Neural cell (in vitro differentiated cells): Measurements from ENCODE around the gene MED27. TPM values are rescaled to one million over a fixed set of nuclear protein-coding genes. Genes with fewer than 3 reads are reported as not detected.

Source experiments
- H2AFZ ChIP-seq: fragments of 200-600, 300-800 bp; sonication (generic), shearing (Covaris generic); 2 replicates; pipeline ENCODE4 v1.6.0; 2014; ENCODE audit warnings: low read depth, mild to moderate bottlenecking, antibody characterized with exemption, low read length, moderate library complexity
- H3F3A ChIP-seq: fragments of 200-600 bp; shearing (Covaris generic); 2 replicates; pipeline ENCODE4 v1.6.1; 2016; ENCODE audit warnings: mild to moderate bottlenecking, moderate library complexity, mixed read lengths, antibody characterized with exemption, low read length; ENCODE audit not compliant: insufficient read depth, poor library complexity, severe bottlenecking
- H3K27ac ChIP-seq: fragments of 200-600, 300-800 bp; sonication (generic), shearing (Covaris generic); 2 replicates; pipeline ENCODE4 v1.5.1; 2014; ENCODE audit warnings: mild to moderate bottlenecking, low read length, moderate library complexity
- H3K27me3 ChIP-seq: fragments of 300-800, 200-600 bp; sonication (generic), shearing (Covaris generic); 2 replicates; pipeline ENCODE4 v1.6.0; 2014; ENCODE audit warnings: mild to moderate bottlenecking, low read depth, low read length, moderate library complexity; ENCODE audit not compliant: insufficient read depth
- H3K36me3 ChIP-seq: fragments of 300-800, 200-600 bp; sonication (generic), shearing (Covaris generic); 2 replicates; pipeline ENCODE4 v1.5.1; 2014; ENCODE audit warnings: mild to moderate bottlenecking, antibody characterized with exemption, low read length, moderate library complexity; ENCODE audit not compliant: insufficient read depth
- H3K4me2 ChIP-seq: fragments of 300-800, 200-600 bp; sonication (generic), shearing (Covaris generic); 2 replicates; pipeline ENCODE4 v1.6.0; 2014; ENCODE audit warnings: mild to moderate bottlenecking, low read length
- H3K4me3 ChIP-seq: fragments of 300-800, 200-600 bp; sonication (generic), shearing (Covaris generic); 2 replicates; pipeline ENCODE4 v1.5.1; 2014; ENCODE audit warnings: mild to moderate bottlenecking, low read length, moderate library complexity
- H3K79me2 ChIP-seq: fragments of 200-600 bp; shearing (Covaris generic); replicated peaks from 2 replicates; pipeline ENCODE4 v1.6.0; 2014; ENCODE audit warnings: mild to moderate bottlenecking, low read length, moderate library complexity; ENCODE audit not compliant: insufficient read depth
- H3K9ac ChIP-seq: fragments of 300-800, 200-600 bp; sonication (generic), shearing (Covaris generic); 2 replicates; pipeline ENCODE4 v1.6.1; 2016; ENCODE audit warnings: mild to moderate bottlenecking, low read length, mixed read lengths
- H3K9me2 ChIP-seq: fragments of 200-600 bp; shearing (Covaris generic); 2 replicates; pipeline ENCODE4 v1.6.1; 2016; ENCODE audit warnings: mild to moderate bottlenecking, low read length, mixed read lengths; ENCODE audit not compliant: insufficient read depth
- H3K9me3 ChIP-seq: fragments of 200-600, 300-800 bp; sonication (generic), shearing (Covaris generic); 2 replicates; pipeline ENCODE4 v1.6.1; 2016; ENCODE audit warnings: mild to moderate bottlenecking, mixed run types, low read length, moderate library complexity, mixed read lengths
- H4K20me1 ChIP-seq: fragments of 200-600 bp; shearing (Covaris generic); 2 replicates; pipeline ENCODE4 v1.6.1; 2016; ENCODE audit warnings: mild to moderate bottlenecking, mixed run types; ENCODE audit not compliant: insufficient read depth
- EP300 ChIP-seq: fragments of 450-650 bp; conservative IDR thresholded peaks from 2 replicates; pipeline ENCODE4 v1.6.1; 2014; ENCODE audit warnings: antibody characterized with exemption, mild to moderate bottlenecking, moderate library complexity; ENCODE audit not compliant: poor library complexity, severe bottlenecking
- EZH2 ChIP-seq: fragments of 200-600, 300-800 bp; shearing (Covaris generic), sonication (generic); IDR thresholded peaks from 2 replicates; pipeline ENCODE4 v1.6.1; 2014; ENCODE audit warnings: antibody characterized with exemption, low read length, borderline replicate concordance, mild to moderate bottlenecking; ENCODE audit not compliant: insufficient read depth, poor library complexity, severe bottlenecking
- MXI1 ChIP-seq: fragments of 450-650 bp; conservative IDR thresholded peaks from 2 replicates; pipeline ENCODE4 v1.6.1; 2014; ENCODE audit warnings: antibody characterized with exemption, mild to moderate bottlenecking; ENCODE audit not compliant: poor library complexity, severe bottlenecking
- POLR2AphosphoS5 ChIP-seq: IDR thresholded peaks from 2 replicates; pipeline ENCODE4 v1.6.1; 2012
- RAD21 ChIP-seq: fragments of 450-650 bp; conservative IDR thresholded peaks from 2 replicates; pipeline ENCODE4 v1.6.1; 2014; ENCODE audit warnings: antibody characterized with exemption, mild to moderate bottlenecking, moderate library complexity
- REST ChIP-seq: IDR thresholded peaks from 2 replicates; pipeline ENCODE4 v1.6.1; 2012; ENCODE audit warnings: borderline replicate concordance
- SMC3 ChIP-seq: fragments of 450-650 bp; conservative IDR thresholded peaks from 2 replicates; pipeline ENCODE4 v1.6.1; 2014; ENCODE audit warnings: antibody characterized with exemption, mild to moderate bottlenecking, moderate library complexity; ENCODE audit not compliant: poor library complexity
- TAF1 ChIP-seq: IDR thresholded peaks from 2 replicates; pipeline ENCODE4 v1.6.1; 2012; ENCODE audit warnings: low read depth
- polyA plus RNA-seq: library from polyadenylated mRNA; depleted of rRNA; stranded (reverse); fragments of >200 nt; gene quantifications from 2 replicates; pipeline ENCODE4 v1.2.3, GENCODE V29; 2014
- TF ChIP-seq, protein P1 (sequence below): fragments of 450-650 bp; IDR thresholded peaks from 2 replicates; pipeline ENCODE4 v1.5.1; 2014; ENCODE audit warnings: antibody characterized with exemption, mild to moderate bottlenecking, moderate library complexity; ENCODE audit not compliant: poor library complexity, severe bottlenecking

MED27 gene
- polyA plus RNA-seq, 1 donor from 2014 or later, result 7.5 TPM

- H3K27ac ChIP-seq, result no peak overlapping the region
- no peaks in the 10 kb centered on the region for H3K9me3 ChIP-seq
- no peaks in the 10 kb centered on the region for H3K79me2 ChIP-seq
- H3K27me3 ChIP-seq, result no peaks in the 10 kb centered on the region
- no peaks in the 10 kb centered on the region for H3K36me3 ChIP-seq
- no peak overlapping the region for H3K4me2 ChIP-seq
- no peaks in the 10 kb centered on the region for H3F3A ChIP-seq
- no peak overlapping the region for H3K9ac ChIP-seq
- no peaks in the 10 kb centered on the region for H3K9me2 ChIP-seq
- H3K4me3 ChIP-seq, result no peak overlapping the region
- TF ChIP-seq EP300 (no peak), TAF1 (no peak)
- no peaks in the 10 kb centered on the region for H4K20me1 ChIP-seq
- no peak overlapping the region for H2AFZ ChIP-seq
These were observed 96.9 kb downstream of the MED27 start for GRCh38 chr9:131982671-131983239.

DNA sequence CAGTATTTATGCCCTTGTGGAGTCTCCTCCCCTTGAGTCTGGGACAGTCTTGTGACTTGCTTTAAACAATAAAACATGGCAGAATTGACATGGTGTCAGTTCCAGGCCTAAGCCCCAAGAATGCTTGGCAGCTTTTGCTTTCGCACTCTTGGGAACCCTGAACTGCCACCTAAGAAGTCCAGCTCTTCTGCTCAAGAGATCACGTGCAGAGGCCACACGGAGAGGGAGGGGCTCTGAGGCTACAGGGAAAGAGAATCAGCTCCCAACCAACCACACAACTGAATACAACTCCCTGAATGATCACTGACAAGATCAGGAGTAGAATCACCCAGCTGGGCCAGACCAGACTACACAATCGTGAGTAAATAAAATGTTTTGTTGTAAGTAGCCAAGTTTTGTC lies 97.6 kb downstream of the MED27 start:
- Histone ChIP-seq H3K79me2 (no peaks in the 10 kb centered on the region), H2AFZ (no peak overlapping the region), H3K9ac (no peak overlapping the region), H3K27me3 (no peaks in the 10 kb centered on the region), H3K9me3 (no peaks in the 10 kb centered on the region), H3K27ac (no peak overlapping the region), H3K36me3 (no peaks in the 10 kb centered on the region), H4K20me1 (no peaks in the 10 kb centered on the region), H3K9me2 (no peaks in the 10 kb centered on the region), H3K4me3 (no peak overlapping the region), H3F3A (no peaks in the 10 kb centered on the region), H3K4me2 (no peak overlapping the region)
- TF ChIP-seq SMC3, result no peak

GRCh38 chr9:131981116-131981776 lies 98.4 kb downstream of the MED27 start:
- Histone ChIP-seq H4K20me1 (no peaks in the 10 kb centered on the region), H3K36me3 (no peaks in the 10 kb centered on the region), H3K79me2 (no peaks in the 10 kb centered on the region), H3K27ac (no peak overlapping the region), H2AFZ (no peak overlapping the region), H3K9me3 (no peaks in the 10 kb centered on the region), H3F3A (no peaks in the 10 kb centered on the region), H3K9ac (no peak overlapping the region), H3K9me2 (no peaks in the 10 kb centered on the region), H3K4me3 (no peak overlapping the region), H3K27me3 (no peaks in the 10 kb centered on the region), H3K4me2 (no peak overlapping the region)
- TF ChIP-seq SMC3, result no peak
- TF ChIP-seq, protein P1, sequence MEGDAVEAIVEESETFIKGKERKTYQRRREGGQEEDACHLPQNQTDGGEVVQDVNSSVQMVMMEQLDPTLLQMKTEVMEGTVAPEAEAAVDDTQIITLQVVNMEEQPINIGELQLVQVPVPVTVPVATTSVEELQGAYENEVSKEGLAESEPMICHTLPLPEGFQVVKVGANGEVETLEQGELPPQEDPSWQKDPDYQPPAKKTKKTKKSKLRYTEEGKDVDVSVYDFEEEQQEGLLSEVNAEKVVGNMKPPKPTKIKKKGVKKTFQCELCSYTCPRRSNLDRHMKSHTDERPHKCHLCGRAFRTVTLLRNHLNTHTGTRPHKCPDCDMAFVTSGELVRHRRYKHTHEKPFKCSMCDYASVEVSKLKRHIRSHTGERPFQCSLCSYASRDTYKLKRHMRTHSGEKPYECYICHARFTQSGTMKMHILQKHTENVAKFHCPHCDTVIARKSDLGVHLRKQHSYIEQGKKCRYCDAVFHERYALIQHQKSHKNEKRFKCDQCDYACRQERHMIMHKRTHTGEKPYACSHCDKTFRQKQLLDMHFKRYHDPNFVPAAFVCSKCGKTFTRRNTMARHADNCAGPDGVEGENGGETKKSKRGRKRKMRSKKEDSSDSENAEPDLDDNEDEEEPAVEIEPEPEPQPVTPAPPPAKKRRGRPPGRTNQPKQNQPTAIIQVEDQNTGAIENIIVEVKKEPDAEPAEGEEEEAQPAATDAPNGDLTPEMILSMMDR, result no peak
- no peak for TF ChIP-seq TAF1
- TF ChIP-seq MXI1, result no peak
- TF ChIP-seq RAD21, result no peak
- no peak for TF ChIP-seq EP300
- no peak for TF ChIP-seq REST
- TF ChIP-seq EZH2, result no peak
- no peak for TF ChIP-seq POLR2AphosphoS5
